ENCODE results near the gene ZSCAN23.
"Not testable (repeated sequence)": the region's sequence is repeated elsewhere in the genome, so short reads cannot be mapped to it uniquely, and the experiment has no call there.

Gene ZSCAN23

GRCh38 chr6:28449056-28449455, 5.8 kb upstream of the ZSCAN23 start:
- Histone ChIP-seq H3K4me1 (ENCODE audit: insufficient read depth, low read length, poor library complexity, severe bottlenecking) (no peaks in the 10 kb centered on the region), H3K27me3 (ENCODE audit: insufficient read depth, low read length, poor library complexity, severe bottlenecking) (no peaks in the 10 kb centered on the region), H3K79me2 (ENCODE audit: insufficient read depth, low read length) (no peaks in the 10 kb centered on the region), H3K36me3 (ENCODE audit: insufficient read depth, low read length) (no peaks in the 10 kb centered on the region), H4K20me1 (ENCODE audit: insufficient read depth, low read length, poor library complexity, severe bottlenecking) (no peaks in the 10 kb centered on the region), H3K9ac (ENCODE audit: low read depth, low read length, poor library complexity, severe bottlenecking) (no peak overlapping the region), H2AFZ (ENCODE audit: low read length) (no peak overlapping the region), H3F3A (ENCODE audit: low read depth) (no peaks in the 10 kb centered on the region), H3K9me3 (ENCODE audit: insufficient read depth, low read depth, low read length) (no peaks in the 10 kb centered on the region), H3K9me2 (replicated peaks; ENCODE audit: low read depth, low read length) (no peaks in the 10 kb centered on the region), H3K4me2 (ENCODE audit: low read depth, low read length, poor library complexity, severe bottlenecking) (no peak overlapping the region), H3K4me3 (ENCODE audit: low read length, poor library complexity, severe bottlenecking) (no peak overlapping the region)
- no peak for TF ChIP-seq CTCF (conservative IDR thresholded peaks at IDR 0.05; ENCODE audit: low read length)
- no peak for TF ChIP-seq EZH2phosphoT487 (IDR thresholded peaks at IDR 0.05; ENCODE audit: borderline replicate concordance)

- H3K9me2 ChIP-seq (replicated peaks; ENCODE audit: low read depth, low read length); H3K79me2 ChIP-seq (ENCODE audit: insufficient read depth, low read length); H3K4me3 ChIP-seq (ENCODE audit: low read length, poor library complexity, severe bottlenecking); H4K20me1 ChIP-seq (ENCODE audit: insufficient read depth, low read length, poor library complexity, severe bottlenecking); H3K4me2 ChIP-seq (ENCODE audit: low read depth, low read length, poor library complexity, severe bottlenecking); H3K4me1 ChIP-seq (ENCODE audit: insufficient read depth, low read length, poor library complexity, severe bottlenecking); H3K36me3 ChIP-seq (ENCODE audit: insufficient read depth, low read length); H3K9ac ChIP-seq (ENCODE audit: low read depth, low read length, poor library complexity, severe bottlenecking); H3K9me3 ChIP-seq (ENCODE audit: insufficient read depth, low read depth, low read length); H2AFZ ChIP-seq (ENCODE audit: low read length); H3K27me3 ChIP-seq (ENCODE audit: insufficient read depth, low read length, poor library complexity, severe bottlenecking); H3F3A ChIP-seq (ENCODE audit: low read depth): not testable (repeated sequence)
Observed at GRCh38 chr6:28447512-28447906, 4.2 kb upstream of the ZSCAN23 start.

- H3K79me2 ChIP-seq (ENCODE audit: insufficient read depth, low read length): no peaks in the 10 kb centered on the region
- H3K4me2 ChIP-seq (ENCODE audit: low read depth, low read length, poor library complexity, severe bottlenecking): no peak overlapping the region
- H4K20me1 ChIP-seq (ENCODE audit: insufficient read depth, low read length, poor library complexity, severe bottlenecking): no peaks in the 10 kb centered on the region
- H3K9me3 ChIP-seq (ENCODE audit: insufficient read depth, low read depth, low read length): no peaks in the 10 kb centered on the region
- no peaks in the 10 kb centered on the region for H3K4me1 ChIP-seq (ENCODE audit: insufficient read depth, low read length, poor library complexity, severe bottlenecking)
- H3K36me3 ChIP-seq (ENCODE audit: insufficient read depth, low read length): no peaks in the 10 kb centered on the region
- H3F3A ChIP-seq (ENCODE audit: low read depth): no peaks in the 10 kb centered on the region
- H3K9me2 ChIP-seq (replicated peaks; ENCODE audit: low read depth, low read length): no peaks in the 10 kb centered on the region
- H3K27me3 ChIP-seq (ENCODE audit: insufficient read depth, low read length, poor library complexity, severe bottlenecking): no peaks in the 10 kb centered on the region
- H3K9ac ChIP-seq (ENCODE audit: low read depth, low read length, poor library complexity, severe bottlenecking): no peak overlapping the region
- TF ChIP-seq EZH2phosphoT487 (IDR thresholded peaks at IDR 0.05; ENCODE audit: borderline replicate concordance) (no peak), CTCF (conservative IDR thresholded peaks at IDR 0.05; ENCODE audit: low read length) (no peak)
- no peak overlapping the region for H2AFZ ChIP-seq (ENCODE audit: low read length)
- H3K4me3 ChIP-seq (ENCODE audit: low read length, poor library complexity, severe bottlenecking): no peak overlapping the region
Observed at GRCh38 chr6:28446818-28447511, 3.7 kb upstream of the ZSCAN23 start.

GRCh38 chr6:28444759-28445158, 1.5 kb upstream of the ZSCAN23 start:
- not testable (repeated sequence) for H3K27me3 ChIP-seq (ENCODE audit: insufficient read depth, low read length, poor library complexity, severe bottlenecking); H3F3A ChIP-seq (ENCODE audit: low read depth); H3K79me2 ChIP-seq (ENCODE audit: insufficient read depth, low read length); H3K36me3 ChIP-seq (ENCODE audit: insufficient read depth, low read length); H3K9me2 ChIP-seq (replicated peaks; ENCODE audit: low read depth, low read length); H3K9ac ChIP-seq (ENCODE audit: low read depth, low read length, poor library complexity, severe bottlenecking); H3K9me3 ChIP-seq (ENCODE audit: insufficient read depth, low read depth, low read length); H3K4me1 ChIP-seq (ENCODE audit: insufficient read depth, low read length, poor library complexity, severe bottlenecking); H4K20me1 ChIP-seq (ENCODE audit: insufficient read depth, low read length, poor library complexity, severe bottlenecking)
- peak overlapping the region; percentile 61; the same call in 1 of the 2 replicates for H2AFZ ChIP-seq (ENCODE audit: low read length)
- H3K4me2 ChIP-seq (ENCODE audit: low read depth, low read length, poor library complexity, severe bottlenecking): peak overlapping the region; percentile 26
- peak overlapping the region; percentile 4 for H3K4me3 ChIP-seq (ENCODE audit: low read length, poor library complexity, severe bottlenecking)
